Choroid plexus epithelial cell (primary cell): ENCODE measurements around the gene CDK15.

Source experiments
- DNase-seq: peaks from one replicate; pipeline ENCODE4 v3.0.0-alpha.2; 2010; ENCODE audit warnings: low read depth
- H3K4me3 ChIP-seq: 2 replicates; pipeline ENCODE4 v1.5.1; 2011; ENCODE audit warnings: low read depth, mild to moderate bottlenecking, control low read depth, low read length, moderate library complexity
- CTCF ChIP-seq: conservative IDR thresholded peaks from 2 replicates; pipeline ENCODE4 v1.5.1; 2011; ENCODE audit warnings: low read depth, mild to moderate bottlenecking, control low read depth, inconsistent platforms, low read length, moderate library complexity

CDK15 gene

GRCh38 chr2:201768918-201769317 lies 37.4 kb upstream of the CDK15 start:
- no peak for TF ChIP-seq CTCF
- DNase-seq: peak; percentile 53
- H3K4me3 ChIP-seq: no peak overlapping the region

GRCh38 chr2:201769666-201770373 lies 36.5 kb upstream of the CDK15 start:
- no peak for TF ChIP-seq CTCF
- no peak for DNase-seq

GRCh38 chr2:201773990-201774389 lies 32.3 kb upstream of the CDK15 start:
- DNase-seq: no peak
- TF ChIP-seq CTCF: no peak
- H3K4me3 ChIP-seq: no peak overlapping the region

More at GRCh38 chr2:201769666-201770373, 36.5 kb upstream of the CDK15 start:
- no peak overlapping the region for H3K4me3 ChIP-seq

GRCh38 chr2:201774546-201774945 lies 31.8 kb upstream of the CDK15 start:
- DNase-seq: no peak
- TF ChIP-seq CTCF: no peak
- H3K4me3 ChIP-seq: no peak overlapping the region

- DNase-seq: no peak
Measured at GRCh38 chr2:201775326-201775725, 31.0 kb upstream of the CDK15 start.

GRCh38 chr2:201777043-201777442 lies 29.3 kb upstream of the CDK15 start:
- TF ChIP-seq CTCF: no peak
- peak; percentile 18 for DNase-seq
- H3K4me3 ChIP-seq: no peak overlapping the region

More at GRCh38 chr2:201775326-201775725, 31.0 kb upstream of the CDK15 start:
- TF ChIP-seq CTCF: no peak
- no peak overlapping the region for H3K4me3 ChIP-seq

GRCh38 chr2:201777869-201778268 lies 28.5 kb upstream of the CDK15 start:
- DNase-seq: no peak
- no peak overlapping the region for H3K4me3 ChIP-seq
- no peak for TF ChIP-seq CTCF
